WTC11 (cell line): ENCODE data around the gene RBL1. TPM values are rescaled to one million over a fixed set of nuclear protein-coding genes. Genes with fewer than 3 reads are reported as not detected.

Experiments used
- ATAC-seq: fragments of 200-7000 bp; cut with Tn5 transposase; 2 replicates; pipeline ENCODE4 v1.10.0; 2021; ENCODE audit warnings: mild to moderate bottlenecking, moderate library complexity
- CTCF ChIA-PET: fragments of 300-600 bp; sonication (Branson Sonifier 250); formaldehyde crosslinking; loops from one replicate; lab custom pipeline; 2021; ENCODE audit warnings: antibody characterized with exemption; lab: Charles Lee
- POLR2A ChIA-PET: fragments of 350-600 bp; sonication (Branson Sonifier 250); formaldehyde crosslinking; loops from one replicate; lab custom pipeline; 2021; ENCODE audit warnings: antibody characterized with exemption; lab: Charles Lee
- DNase-seq: peaks from one replicate; pipeline ENCODE4 v3.0.0; 2021; ENCODE audit warnings: low spot score
- H3K27ac Mint-ChIP-seq: 2 replicates; pipeline ENCODE4 v1.8.0; 2021; ENCODE audit warnings: mixed read lengths
- H3K27me3 Mint-ChIP-seq: 2 replicates; pipeline ENCODE4 v1.8.0; 2021; ENCODE audit warnings: low read depth, mild to moderate bottlenecking, moderate library complexity, mixed read lengths
- H3K36me3 Mint-ChIP-seq: 2 replicates; pipeline ENCODE4 v1.8.0; 2021; ENCODE audit warnings: mixed read lengths
- H3K4me1 Mint-ChIP-seq: 2 replicates; pipeline ENCODE4 v1.8.0; 2022; ENCODE audit warnings: mixed read lengths
- H3K4me3 Mint-ChIP-seq: 2 replicates; pipeline ENCODE4 v1.8.0; 2021; ENCODE audit warnings: mild to moderate bottlenecking, moderate library complexity, mixed read lengths
- H3K9me3 Mint-ChIP-seq: 2 replicates; pipeline ENCODE4 v1.8.0; 2021; ENCODE audit warnings: mixed read lengths
- CREB1 ChIP-seq: sonication (generic); formaldehyde crosslinking; IDR thresholded peaks from 2 replicates; pipeline ENCODE4 v1.8.0; 2023; ENCODE audit warnings: mild to moderate bottlenecking, missing genetic modification reagents
- CREM ChIP-seq: sonication (generic); formaldehyde crosslinking; IDR thresholded peaks from 2 replicates; pipeline ENCODE4 v1.8.1; 2022; ENCODE audit warnings: mild to moderate bottlenecking, missing genetic modification reagents, moderate library complexity
- EMX1 ChIP-seq: fragments of 250-450 bp; sonication (Bioruptor Pico); IDR thresholded peaks from 2 replicates; pipeline ENCODE4 v1.8.0; 2021; ENCODE audit warnings: mild to moderate bottlenecking
- ESRRA ChIP-seq: sonication (generic); formaldehyde crosslinking; IDR thresholded peaks from 2 replicates; pipeline ENCODE4 v1.8.1; 2022; ENCODE audit warnings: mild to moderate bottlenecking, missing genetic modification reagents, borderline replicate concordance
- ETV6 ChIP-seq: sonication (generic); formaldehyde crosslinking; IDR thresholded peaks from 2 replicates; pipeline ENCODE4 v1.8.1; 2022; ENCODE audit warnings: mild to moderate bottlenecking, missing genetic modification reagents
- GABPB1 ChIP-seq: sonication (generic); formaldehyde crosslinking; IDR thresholded peaks from 2 replicates; pipeline ENCODE4 v1.8.1; 2023; ENCODE audit warnings: mild to moderate bottlenecking, missing genetic modification reagents
- JUN ChIP-seq: sonication (generic); formaldehyde crosslinking; IDR thresholded peaks from 2 replicates; pipeline ENCODE4 v1.8.0; 2023; ENCODE audit warnings: mild to moderate bottlenecking, missing genetic modification reagents
- NFATC4 ChIP-seq: fragments of 250-450 bp; sonication (Bioruptor Pico); IDR thresholded peaks from 2 replicates; pipeline ENCODE4 v1.9.0; 2021; ENCODE audit warnings: mild to moderate bottlenecking
- NR2C2 ChIP-seq: sonication (generic); formaldehyde crosslinking; IDR thresholded peaks from 2 replicates; pipeline ENCODE4 v1.8.0; 2022; ENCODE audit warnings: mild to moderate bottlenecking, missing genetic modification reagents
- NR3C1 ChIP-seq: sonication (generic); formaldehyde crosslinking; conservative IDR thresholded peaks from 2 replicates; pipeline ENCODE4 v1.8.1; 2023; ENCODE audit warnings: low read depth, mild to moderate bottlenecking, missing genetic modification reagents
- OVOL2 ChIP-seq: fragments of 250-450 bp; sonication (Bioruptor Pico); IDR thresholded peaks from 2 replicates; pipeline ENCODE4 v1.9.0; 2021; ENCODE audit warnings: mild to moderate bottlenecking, borderline replicate concordance
- RORB ChIP-seq: fragments of 250-450 bp; sonication (Bioruptor Pico); IDR thresholded peaks from 2 replicates; pipeline ENCODE4 v1.9.0; 2021; ENCODE audit warnings: mild to moderate bottlenecking
- SMAD3 ChIP-seq: sonication (generic); formaldehyde crosslinking; IDR thresholded peaks from 2 replicates; pipeline ENCODE4 v1.8.0; 2022; ENCODE audit warnings: missing genetic modification reagents, mild to moderate bottlenecking, borderline replicate concordance
- TCF7 ChIP-seq: sonication (generic); formaldehyde crosslinking; IDR thresholded peaks from 2 replicates; pipeline ENCODE4 v1.8.0; 2022; ENCODE audit warnings: mild to moderate bottlenecking, low read depth, missing genetic modification reagents, moderate library complexity
- TEAD4 ChIP-seq: sonication (generic); formaldehyde crosslinking; IDR thresholded peaks from 2 replicates; pipeline ENCODE4 v1.8.0; 2022; ENCODE audit warnings: mild to moderate bottlenecking, missing genetic modification reagents
- ZBTB21 ChIP-seq: sonication (generic); formaldehyde crosslinking; IDR thresholded peaks from 2 replicates; pipeline ENCODE4 v1.8.1; 2023; ENCODE audit warnings: mild to moderate bottlenecking, missing genetic modification reagents, borderline replicate concordance
- ZNF396 ChIP-seq: fragments of 250-450 bp; sonication (Bioruptor Pico); IDR thresholded peaks from 2 replicates; pipeline ENCODE4 v1.8.0; 2021; ENCODE audit warnings: mild to moderate bottlenecking, moderate library complexity, borderline replicate concordance
- ZNF416 ChIP-seq: fragments of 250-450 bp; sonication (Bioruptor Pico); IDR thresholded peaks from 2 replicates; pipeline ENCODE4 v1.9.0; 2021; ENCODE audit warnings: mild to moderate bottlenecking, inconsistent platforms
- ZNF671 ChIP-seq: fragments of 250-450 bp; sonication (Bioruptor Pico); IDR thresholded peaks from 2 replicates; pipeline ENCODE4 v1.8.0; 2021; ENCODE audit warnings: mild to moderate bottlenecking
- total RNA-seq: library from RNA; stranded (reverse); gene quantifications from 3 replicates; pipeline ENCODE4 v1.2.3, GENCODE V29; 2021
- TF ChIP-seq, protein P1 (sequence below): sonication (generic); formaldehyde crosslinking; IDR thresholded peaks from 2 replicates; pipeline ENCODE4 v1.8.1; 2022; ENCODE audit warnings: mild to moderate bottlenecking, moderate library complexity, missing genetic modification reagents
- TF ChIP-seq, protein P2 (sequence below): sonication (generic); formaldehyde crosslinking; IDR thresholded peaks from 2 replicates; pipeline ENCODE4 v1.8.1; 2022; ENCODE audit warnings: mild to moderate bottlenecking, missing genetic modification reagents, moderate library complexity, borderline replicate concordance
- TF ChIP-seq, protein P3 (sequence below): sonication (generic); formaldehyde crosslinking; IDR thresholded peaks from 2 replicates; pipeline ENCODE4 v1.8.0; 2022; ENCODE audit warnings: mild to moderate bottlenecking, missing genetic modification reagents
- TF ChIP-seq, protein P4 (sequence below): sonication (generic); formaldehyde crosslinking; IDR thresholded peaks from 2 replicates; pipeline ENCODE4 v1.8.0; 2022; ENCODE audit warnings: mild to moderate bottlenecking, missing genetic modification reagents
- TF ChIP-seq, protein P5 (sequence below): fragments of 250-450 bp; sonication (Bioruptor Pico); IDR thresholded peaks from 2 replicates; pipeline ENCODE4 v1.8.0; 2021; ENCODE audit warnings: mild to moderate bottlenecking
- TF ChIP-seq, protein P6 (sequence below): sonication (generic); formaldehyde crosslinking; IDR thresholded peaks from 2 replicates; pipeline ENCODE4 v1.8.0; 2022; ENCODE audit warnings: mild to moderate bottlenecking, missing genetic modification reagents
- TF ChIP-seq, protein P7 (sequence below): sonication (generic); formaldehyde crosslinking; conservative IDR thresholded peaks from 2 replicates; pipeline ENCODE4 v1.8.1; 2022; ENCODE audit warnings: mild to moderate bottlenecking, missing genetic modification reagents
- TF ChIP-seq, protein P8 (sequence below): sonication (generic); formaldehyde crosslinking; IDR thresholded peaks from 2 replicates; pipeline ENCODE4 v1.8.1; 2022; ENCODE audit warnings: missing genetic modification reagents, borderline replicate concordance
- TF ChIP-seq, protein P9 (sequence below): sonication (generic); formaldehyde crosslinking; IDR thresholded peaks from 2 replicates; pipeline ENCODE4 v1.8.1; 2023; ENCODE audit warnings: mild to moderate bottlenecking, missing genetic modification reagents, moderate library complexity

Gene RBL1
- total RNA-seq, 1 experiment from 2014 or later = 11.1 TPM

DNA sequence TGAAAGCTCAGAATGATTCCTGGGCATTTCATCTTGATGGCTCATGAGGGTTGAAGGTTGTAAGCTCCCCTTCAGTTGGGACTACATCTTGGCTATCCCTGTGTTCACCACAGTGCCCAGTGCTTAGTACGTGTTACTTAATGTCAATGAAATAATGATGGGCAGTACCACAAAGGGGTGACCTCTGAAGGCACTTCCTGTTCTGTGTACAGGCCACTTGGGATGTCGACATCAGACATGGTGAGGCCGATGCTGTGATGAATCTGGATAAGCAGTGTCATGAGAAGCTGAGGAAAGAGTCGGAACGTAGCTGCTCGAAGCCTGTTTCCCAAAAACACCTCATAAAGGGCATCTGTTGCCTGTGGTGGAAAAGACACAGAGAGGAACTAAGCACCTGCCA, 27.6 kb upstream of the RBL1 start:
- ChIA-PET CTCF (interaction anchor here (0.5 kb wide), 1 partner anchor 17 kb away, joined by 3 read pairs; no protein-coding TSS in a partner anchor), POLR2A (no interaction called here)
- Mint-ChIP-seq H3K27ac (no peak overlapping the region), H3K4me1 (no peaks in the 10 kb centered on the region), H3K9me3 (peaks cover 8% of the 10 kb centered on the region), H3K27me3 (no peaks in the 10 kb centered on the region), H3K4me3 (no peak overlapping the region), H3K36me3 (peaks cover 6% of the 10 kb centered on the region; the same call in 1 of the 2 replicates)
- ATAC-seq (no peak), DNase-seq (no peak)
- no peak for TF ChIP-seq JUN
- no peak for TF ChIP-seq ZBTB21 (CRISPR knock-in tag)
- TF ChIP-seq NFATC4 (CRISPR knock-in tag) = no peak
- TF ChIP-seq, protein P1, sequence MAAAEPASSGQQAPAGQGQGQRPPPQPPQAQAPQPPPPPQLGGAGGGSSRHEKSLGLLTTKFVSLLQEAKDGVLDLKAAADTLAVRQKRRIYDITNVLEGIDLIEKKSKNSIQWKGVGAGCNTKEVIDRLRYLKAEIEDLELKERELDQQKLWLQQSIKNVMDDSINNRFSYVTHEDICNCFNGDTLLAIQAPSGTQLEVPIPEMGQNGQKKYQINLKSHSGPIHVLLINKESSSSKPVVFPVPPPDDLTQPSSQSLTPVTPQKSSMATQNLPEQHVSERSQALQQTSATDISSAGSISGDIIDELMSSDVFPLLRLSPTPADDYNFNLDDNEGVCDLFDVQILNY (CRISPR knock-in tag) = no peak
- no peak for TF ChIP-seq OVOL2 (CRISPR knock-in tag)
- TF ChIP-seq ZNF396 (CRISPR knock-in tag) = no peak
- no peak for TF ChIP-seq GABPB1 (CRISPR knock-in tag)
- TF ChIP-seq, protein P2, sequence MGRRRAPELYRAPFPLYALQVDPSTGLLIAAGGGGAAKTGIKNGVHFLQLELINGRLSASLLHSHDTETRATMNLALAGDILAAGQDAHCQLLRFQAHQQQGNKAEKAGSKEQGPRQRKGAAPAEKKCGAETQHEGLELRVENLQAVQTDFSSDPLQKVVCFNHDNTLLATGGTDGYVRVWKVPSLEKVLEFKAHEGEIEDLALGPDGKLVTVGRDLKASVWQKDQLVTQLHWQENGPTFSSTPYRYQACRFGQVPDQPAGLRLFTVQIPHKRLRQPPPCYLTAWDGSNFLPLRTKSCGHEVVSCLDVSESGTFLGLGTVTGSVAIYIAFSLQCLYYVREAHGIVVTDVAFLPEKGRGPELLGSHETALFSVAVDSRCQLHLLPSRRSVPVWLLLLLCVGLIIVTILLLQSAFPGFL (CRISPR knock-in tag) = no peak
- TF ChIP-seq, protein P3, sequence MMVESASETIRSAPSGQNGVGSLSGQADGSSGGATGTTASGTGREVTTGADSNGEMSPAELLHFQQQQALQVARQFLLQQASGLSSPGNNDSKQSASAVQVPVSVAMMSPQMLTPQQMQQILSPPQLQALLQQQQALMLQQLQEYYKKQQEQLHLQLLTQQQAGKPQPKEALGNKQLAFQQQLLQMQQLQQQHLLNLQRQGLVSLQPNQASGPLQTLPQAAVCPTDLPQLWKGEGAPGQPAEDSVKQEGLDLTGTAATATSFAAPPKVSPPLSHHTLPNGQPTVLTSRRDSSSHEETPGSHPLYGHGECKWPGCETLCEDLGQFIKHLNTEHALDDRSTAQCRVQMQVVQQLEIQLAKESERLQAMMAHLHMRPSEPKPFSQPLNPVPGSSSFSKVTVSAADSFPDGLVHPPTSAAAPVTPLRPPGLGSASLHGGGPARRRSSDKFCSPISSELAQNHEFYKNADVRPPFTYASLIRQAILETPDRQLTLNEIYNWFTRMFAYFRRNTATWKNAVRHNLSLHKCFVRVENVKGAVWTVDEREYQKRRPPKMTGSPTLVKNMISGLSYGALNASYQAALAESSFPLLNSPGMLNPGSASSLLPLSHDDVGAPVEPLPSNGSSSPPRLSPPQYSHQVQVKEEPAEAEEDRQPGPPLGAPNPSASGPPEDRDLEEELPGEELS (CRISPR knock-in tag) = no peak
- TF ChIP-seq, protein P4, sequence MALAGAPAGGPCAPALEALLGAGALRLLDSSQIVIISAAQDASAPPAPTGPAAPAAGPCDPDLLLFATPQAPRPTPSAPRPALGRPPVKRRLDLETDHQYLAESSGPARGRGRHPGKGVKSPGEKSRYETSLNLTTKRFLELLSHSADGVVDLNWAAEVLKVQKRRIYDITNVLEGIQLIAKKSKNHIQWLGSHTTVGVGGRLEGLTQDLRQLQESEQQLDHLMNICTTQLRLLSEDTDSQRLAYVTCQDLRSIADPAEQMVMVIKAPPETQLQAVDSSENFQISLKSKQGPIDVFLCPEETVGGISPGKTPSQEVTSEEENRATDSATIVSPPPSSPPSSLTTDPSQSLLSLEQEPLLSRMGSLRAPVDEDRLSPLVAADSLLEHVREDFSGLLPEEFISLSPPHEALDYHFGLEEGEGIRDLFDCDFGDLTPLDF = no peak
- no peak for TF ChIP-seq ZNF671
- TF ChIP-seq ESRRA (CRISPR knock-in tag) = no peak
- TF ChIP-seq, protein P5, sequence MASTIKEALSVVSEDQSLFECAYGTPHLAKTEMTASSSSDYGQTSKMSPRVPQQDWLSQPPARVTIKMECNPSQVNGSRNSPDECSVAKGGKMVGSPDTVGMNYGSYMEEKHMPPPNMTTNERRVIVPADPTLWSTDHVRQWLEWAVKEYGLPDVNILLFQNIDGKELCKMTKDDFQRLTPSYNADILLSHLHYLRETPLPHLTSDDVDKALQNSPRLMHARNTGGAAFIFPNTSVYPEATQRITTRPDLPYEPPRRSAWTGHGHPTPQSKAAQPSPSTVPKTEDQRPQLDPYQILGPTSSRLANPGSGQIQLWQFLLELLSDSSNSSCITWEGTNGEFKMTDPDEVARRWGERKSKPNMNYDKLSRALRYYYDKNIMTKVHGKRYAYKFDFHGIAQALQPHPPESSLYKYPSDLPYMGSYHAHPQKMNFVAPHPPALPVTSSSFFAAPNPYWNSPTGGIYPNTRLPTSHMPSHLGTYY (CRISPR knock-in tag) = no peak
- no peak for TF ChIP-seq NR2C2 (CRISPR knock-in tag)
- TF ChIP-seq, protein P6, sequence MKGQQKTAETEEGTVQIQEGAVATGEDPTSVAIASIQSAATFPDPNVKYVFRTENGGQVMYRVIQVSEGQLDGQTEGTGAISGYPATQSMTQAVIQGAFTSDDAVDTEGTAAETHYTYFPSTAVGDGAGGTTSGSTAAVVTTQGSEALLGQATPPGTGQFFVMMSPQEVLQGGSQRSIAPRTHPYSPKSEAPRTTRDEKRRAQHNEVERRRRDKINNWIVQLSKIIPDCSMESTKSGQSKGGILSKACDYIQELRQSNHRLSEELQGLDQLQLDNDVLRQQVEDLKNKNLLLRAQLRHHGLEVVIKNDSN (CRISPR knock-in tag) = no peak
- TF ChIP-seq ZNF416 (CRISPR knock-in tag) = no peak
- no peak for TF ChIP-seq TCF7 (CRISPR knock-in tag)
- no peak for TF ChIP-seq SMAD3 (CRISPR knock-in tag)
- TF ChIP-seq CREM (CRISPR knock-in tag) = no peak

DNA sequence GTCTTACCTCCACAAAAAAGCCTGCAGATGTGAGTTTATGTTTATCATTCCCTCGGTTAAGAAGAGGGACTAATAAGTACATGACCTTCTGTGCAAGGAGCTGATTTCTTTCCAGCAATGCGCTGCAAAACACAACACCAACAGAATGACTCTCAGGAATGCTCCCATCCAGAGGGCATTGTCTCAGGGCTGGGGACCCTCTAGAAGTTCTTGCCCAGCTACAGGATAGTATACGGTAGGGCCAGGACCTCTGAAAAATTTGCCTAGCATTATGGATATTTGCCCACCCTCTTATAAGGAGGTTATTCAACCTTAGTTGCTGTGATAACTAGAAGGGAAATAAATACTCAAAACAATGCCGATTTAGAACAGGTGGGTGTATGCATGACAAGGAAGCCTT, 24.7 kb upstream of the RBL1 start:
- Mint-ChIP-seq H3K4me1 (no peaks in the 10 kb centered on the region), H3K36me3 (peaks cover 6% of the 10 kb centered on the region; the same call in 1 of the 2 replicates), H3K27me3 (no peaks in the 10 kb centered on the region), H3K27ac (no peak overlapping the region), H3K4me3 (no peak overlapping the region), H3K9me3 (peaks cover 8% of the 10 kb centered on the region)
- ATAC-seq (no peak), DNase-seq (no peak)
- POLR2A ChIA-PET = no interaction called here
- CTCF ChIA-PET = interaction anchor here (1.4 kb wide), 1 partner anchor 75 kb away, joined by 4 read pairs; no protein-coding TSS in a partner anchor
- TF ChIP-seq NFATC4 (CRISPR knock-in tag) (no peak), NR3C1 (CRISPR knock-in tag) (no peak), CREB1 (no peak), EMX1 (CRISPR knock-in tag) (no peak), ETV6 (no peak), JUN (no peak), TEAD4 (no peak), RORB (CRISPR knock-in tag) (no peak)
- TF ChIP-seq, protein P7, sequence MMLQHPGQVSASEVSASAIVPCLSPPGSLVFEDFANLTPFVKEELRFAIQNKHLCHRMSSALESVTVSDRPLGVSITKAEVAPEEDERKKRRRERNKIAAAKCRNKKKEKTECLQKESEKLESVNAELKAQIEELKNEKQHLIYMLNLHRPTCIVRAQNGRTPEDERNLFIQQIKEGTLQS = no peak
- TF ChIP-seq, protein P8, sequence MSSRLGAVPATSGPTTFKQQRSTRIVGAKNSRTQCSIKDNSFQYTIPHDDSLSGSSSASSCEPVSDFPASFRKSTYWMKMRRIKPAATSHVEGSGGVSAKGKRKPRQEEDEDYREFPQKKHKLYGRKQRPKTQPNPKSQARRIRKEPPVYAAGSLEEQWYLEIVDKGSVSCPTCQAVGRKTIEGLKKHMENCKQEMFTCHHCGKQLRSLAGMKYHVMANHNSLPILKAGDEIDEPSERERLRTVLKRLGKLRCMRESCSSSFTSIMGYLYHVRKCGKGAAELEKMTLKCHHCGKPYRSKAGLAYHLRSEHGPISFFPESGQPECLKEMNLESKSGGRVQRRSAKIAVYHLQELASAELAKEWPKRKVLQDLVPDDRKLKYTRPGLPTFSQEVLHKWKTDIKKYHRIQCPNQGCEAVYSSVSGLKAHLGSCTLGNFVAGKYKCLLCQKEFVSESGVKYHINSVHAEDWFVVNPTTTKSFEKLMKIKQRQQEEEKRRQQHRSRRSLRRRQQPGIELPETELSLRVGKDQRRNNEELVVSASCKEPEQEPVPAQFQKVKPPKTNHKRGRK (CRISPR knock-in tag) = no peak
- TF ChIP-seq, protein P9, sequence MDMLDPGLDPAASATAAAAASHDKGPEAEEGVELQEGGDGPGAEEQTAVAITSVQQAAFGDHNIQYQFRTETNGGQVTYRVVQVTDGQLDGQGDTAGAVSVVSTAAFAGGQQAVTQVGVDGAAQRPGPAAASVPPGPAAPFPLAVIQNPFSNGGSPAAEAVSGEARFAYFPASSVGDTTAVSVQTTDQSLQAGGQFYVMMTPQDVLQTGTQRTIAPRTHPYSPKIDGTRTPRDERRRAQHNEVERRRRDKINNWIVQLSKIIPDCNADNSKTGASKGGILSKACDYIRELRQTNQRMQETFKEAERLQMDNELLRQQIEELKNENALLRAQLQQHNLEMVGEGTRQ = no peak
